ENCODE measurements around the gene ABHD3.

DNA sequence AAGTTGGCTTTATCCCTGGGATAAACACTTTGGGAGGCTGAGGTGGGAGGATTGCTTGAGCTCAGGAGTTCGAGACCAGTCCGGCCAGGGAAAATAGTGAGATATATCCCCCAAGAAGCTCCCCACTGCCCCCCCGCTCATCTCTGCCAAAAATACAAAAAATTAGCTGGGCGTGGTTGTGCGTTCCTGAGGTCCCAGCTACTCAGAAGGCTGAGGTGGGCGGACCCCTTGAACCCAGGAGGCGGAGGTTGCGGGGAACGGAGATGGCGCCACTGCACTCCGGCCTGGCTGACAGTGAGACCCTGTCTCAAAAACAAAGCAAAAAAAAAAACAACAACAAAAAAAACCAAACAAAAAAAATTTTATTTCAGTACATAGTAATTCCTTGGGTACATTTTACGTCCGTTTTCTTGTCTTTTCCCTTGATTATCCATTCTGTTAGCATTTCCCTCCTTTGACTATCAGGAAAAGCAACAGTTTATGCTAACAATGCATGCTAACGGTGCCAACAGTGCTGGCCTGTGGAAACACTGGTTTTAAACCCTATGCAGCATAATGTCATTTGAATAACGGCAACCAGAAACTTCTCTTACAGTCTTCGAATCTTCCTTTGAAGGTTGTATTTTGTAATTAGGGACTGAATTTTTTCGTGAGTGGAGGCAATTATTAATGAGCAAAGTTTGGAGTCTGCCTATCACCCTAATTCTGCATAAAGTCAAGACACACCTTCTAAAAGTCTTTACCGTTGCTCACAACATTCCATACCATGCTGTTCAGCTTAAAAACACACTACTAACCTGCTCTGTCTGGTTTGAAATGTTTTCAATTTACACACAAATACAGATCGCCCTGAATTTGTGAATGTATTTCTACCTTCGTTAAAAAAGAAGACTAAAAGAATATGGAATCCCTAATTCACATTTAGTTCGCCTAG, 35.3 kb upstream of the ABHD3 start:
- TF ChIP-seq, protein P1, sequence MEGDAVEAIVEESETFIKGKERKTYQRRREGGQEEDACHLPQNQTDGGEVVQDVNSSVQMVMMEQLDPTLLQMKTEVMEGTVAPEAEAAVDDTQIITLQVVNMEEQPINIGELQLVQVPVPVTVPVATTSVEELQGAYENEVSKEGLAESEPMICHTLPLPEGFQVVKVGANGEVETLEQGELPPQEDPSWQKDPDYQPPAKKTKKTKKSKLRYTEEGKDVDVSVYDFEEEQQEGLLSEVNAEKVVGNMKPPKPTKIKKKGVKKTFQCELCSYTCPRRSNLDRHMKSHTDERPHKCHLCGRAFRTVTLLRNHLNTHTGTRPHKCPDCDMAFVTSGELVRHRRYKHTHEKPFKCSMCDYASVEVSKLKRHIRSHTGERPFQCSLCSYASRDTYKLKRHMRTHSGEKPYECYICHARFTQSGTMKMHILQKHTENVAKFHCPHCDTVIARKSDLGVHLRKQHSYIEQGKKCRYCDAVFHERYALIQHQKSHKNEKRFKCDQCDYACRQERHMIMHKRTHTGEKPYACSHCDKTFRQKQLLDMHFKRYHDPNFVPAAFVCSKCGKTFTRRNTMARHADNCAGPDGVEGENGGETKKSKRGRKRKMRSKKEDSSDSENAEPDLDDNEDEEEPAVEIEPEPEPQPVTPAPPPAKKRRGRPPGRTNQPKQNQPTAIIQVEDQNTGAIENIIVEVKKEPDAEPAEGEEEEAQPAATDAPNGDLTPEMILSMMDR (conservative IDR thresholded peaks at IDR 0.05; ENCODE audit: low read depth, low read length), result no peak
- no peak for TF ChIP-seq EZH2 (IDR thresholded peaks at IDR 0.05; ENCODE audit: borderline replicate concordance, low read depth, low read length, poor library complexity, severe bottlenecking)

Measured in A673 (cell line).